WI38 (cell line): Measurements from ENCODE around the gene CLSTN2.

Experiments used
- H3K4me3 ChIP-seq: 2 replicates; pipeline ENCODE4 v1.5.1; 2011; ENCODE audit warnings: low read depth, mild to moderate bottlenecking, control low read depth, low read length
- TF ChIP-seq, protein P1 (sequence below): IDR thresholded peaks from 2 replicates; pipeline ENCODE4 v1.5.1; 2012; ENCODE audit warnings: low read depth, mild to moderate bottlenecking, control low read depth, low read length

CLSTN2 gene

DNA sequence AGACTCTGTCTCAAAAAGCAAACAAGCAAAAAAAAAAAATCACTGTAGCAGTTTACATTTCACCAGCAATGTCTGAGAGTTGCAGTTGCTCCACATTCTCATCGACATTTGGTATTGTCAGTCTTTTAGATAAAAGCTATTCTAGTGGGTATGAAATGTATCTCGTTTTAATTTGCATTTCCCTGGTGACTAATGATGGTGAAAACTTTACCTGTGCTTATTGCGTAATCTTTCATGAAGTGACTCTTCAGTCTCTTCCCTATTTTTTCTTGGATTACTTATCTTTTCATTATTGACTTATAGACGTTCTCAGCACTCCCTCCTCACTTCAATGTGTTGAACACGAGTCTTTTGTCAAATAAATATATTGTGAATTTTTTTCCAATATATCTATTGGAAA lies 37.2 kb upstream of the CLSTN2 start:
- H3K4me3 ChIP-seq = no peak overlapping the region
- TF ChIP-seq, protein P1, sequence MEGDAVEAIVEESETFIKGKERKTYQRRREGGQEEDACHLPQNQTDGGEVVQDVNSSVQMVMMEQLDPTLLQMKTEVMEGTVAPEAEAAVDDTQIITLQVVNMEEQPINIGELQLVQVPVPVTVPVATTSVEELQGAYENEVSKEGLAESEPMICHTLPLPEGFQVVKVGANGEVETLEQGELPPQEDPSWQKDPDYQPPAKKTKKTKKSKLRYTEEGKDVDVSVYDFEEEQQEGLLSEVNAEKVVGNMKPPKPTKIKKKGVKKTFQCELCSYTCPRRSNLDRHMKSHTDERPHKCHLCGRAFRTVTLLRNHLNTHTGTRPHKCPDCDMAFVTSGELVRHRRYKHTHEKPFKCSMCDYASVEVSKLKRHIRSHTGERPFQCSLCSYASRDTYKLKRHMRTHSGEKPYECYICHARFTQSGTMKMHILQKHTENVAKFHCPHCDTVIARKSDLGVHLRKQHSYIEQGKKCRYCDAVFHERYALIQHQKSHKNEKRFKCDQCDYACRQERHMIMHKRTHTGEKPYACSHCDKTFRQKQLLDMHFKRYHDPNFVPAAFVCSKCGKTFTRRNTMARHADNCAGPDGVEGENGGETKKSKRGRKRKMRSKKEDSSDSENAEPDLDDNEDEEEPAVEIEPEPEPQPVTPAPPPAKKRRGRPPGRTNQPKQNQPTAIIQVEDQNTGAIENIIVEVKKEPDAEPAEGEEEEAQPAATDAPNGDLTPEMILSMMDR = no peak

DNA sequence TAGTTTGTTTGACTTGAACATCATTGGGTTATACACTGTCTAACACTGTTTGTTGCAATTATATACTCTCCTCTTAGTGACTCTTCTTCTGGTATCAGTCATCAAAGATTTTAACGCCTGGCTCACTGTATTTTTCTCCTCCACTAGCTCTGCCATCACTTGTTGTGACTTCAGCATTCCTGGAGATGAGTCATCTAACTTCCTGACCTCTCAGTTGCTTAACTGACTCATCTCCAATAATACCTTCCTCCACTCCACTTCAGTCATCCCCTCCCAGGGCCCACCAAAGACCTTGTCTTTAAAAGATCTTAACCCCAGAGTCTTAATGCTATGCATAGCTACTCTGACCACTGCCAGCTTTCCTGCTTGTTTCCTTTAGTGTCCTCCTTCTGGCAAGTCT lies 28.6 kb upstream of the CLSTN2 start:
- H3K4me3 ChIP-seq = no peak overlapping the region
- TF ChIP-seq, protein P1 = no peak

DNA sequence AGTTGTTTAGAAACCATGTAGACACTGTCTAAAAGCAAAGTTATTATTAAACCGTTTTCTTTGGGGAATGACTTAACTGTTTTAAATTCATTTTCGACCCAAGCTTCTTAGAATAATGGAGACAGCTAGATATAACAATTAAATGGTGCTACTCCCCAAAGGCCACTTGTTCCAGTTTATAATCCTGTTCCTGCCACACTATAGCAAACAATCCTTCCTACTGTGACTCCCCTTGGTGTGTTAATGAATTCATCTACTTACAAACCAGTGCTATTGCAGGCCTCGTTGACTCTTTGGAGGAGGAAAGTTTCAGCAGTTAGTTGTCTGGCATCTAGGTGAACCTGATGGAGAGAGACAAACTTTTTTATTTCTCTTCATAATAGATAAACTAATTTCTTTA lies 25.2 kb upstream of the CLSTN2 start:
- TF ChIP-seq, protein P1 = no peak
- no peak overlapping the region for H3K4me3 ChIP-seq

DNA sequence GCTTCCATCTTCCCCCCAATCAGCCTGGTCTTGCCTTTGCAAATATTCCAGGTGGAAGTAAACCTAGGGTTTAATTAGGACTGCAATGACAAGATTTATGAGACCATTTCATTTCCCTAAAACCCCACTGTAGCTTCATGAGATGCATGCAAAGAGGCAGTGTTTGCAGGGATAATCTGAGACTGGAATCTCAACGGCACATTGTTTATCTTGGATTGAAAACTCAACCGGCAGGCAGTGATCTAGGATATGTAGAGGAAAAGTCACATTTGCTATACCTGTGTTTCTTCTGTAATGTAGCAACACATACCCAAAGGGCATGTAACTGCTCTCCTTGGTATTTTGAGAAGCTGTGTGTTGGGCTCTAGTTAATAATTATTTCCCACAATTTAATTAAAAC lies 18.7 kb upstream of the CLSTN2 start:
- TF ChIP-seq, protein P1 = no peak
- H3K4me3 ChIP-seq = no peak overlapping the region

DNA sequence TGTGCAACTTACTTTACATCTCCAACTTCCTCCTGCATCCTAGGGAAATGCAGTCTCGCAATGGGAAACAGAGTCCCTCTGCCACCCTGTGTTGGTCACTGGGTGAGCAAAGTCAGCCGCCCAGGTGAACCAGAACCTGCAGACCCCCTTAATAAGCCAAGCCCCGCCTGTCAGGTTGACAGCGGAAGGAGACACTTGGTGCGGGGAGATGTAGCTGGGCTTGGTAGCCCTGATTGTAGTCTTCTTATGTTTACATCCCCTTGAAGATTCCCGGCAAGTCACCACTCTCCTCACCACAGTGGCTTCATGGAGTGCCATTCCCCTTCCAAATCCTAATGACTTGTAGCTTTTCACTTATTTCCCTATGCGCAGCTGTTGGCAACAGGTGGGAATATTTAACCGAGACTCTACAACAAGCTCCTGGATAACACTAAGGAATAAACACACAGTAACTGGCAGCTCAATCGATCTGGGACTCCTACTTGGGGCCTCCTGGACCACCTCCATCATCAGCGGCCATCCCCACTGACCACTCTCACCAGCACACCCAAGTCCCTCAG lies 17.7 kb upstream of the CLSTN2 start:
- TF ChIP-seq, protein P1 = no peak
- no peak overlapping the region for H3K4me3 ChIP-seq

DNA sequence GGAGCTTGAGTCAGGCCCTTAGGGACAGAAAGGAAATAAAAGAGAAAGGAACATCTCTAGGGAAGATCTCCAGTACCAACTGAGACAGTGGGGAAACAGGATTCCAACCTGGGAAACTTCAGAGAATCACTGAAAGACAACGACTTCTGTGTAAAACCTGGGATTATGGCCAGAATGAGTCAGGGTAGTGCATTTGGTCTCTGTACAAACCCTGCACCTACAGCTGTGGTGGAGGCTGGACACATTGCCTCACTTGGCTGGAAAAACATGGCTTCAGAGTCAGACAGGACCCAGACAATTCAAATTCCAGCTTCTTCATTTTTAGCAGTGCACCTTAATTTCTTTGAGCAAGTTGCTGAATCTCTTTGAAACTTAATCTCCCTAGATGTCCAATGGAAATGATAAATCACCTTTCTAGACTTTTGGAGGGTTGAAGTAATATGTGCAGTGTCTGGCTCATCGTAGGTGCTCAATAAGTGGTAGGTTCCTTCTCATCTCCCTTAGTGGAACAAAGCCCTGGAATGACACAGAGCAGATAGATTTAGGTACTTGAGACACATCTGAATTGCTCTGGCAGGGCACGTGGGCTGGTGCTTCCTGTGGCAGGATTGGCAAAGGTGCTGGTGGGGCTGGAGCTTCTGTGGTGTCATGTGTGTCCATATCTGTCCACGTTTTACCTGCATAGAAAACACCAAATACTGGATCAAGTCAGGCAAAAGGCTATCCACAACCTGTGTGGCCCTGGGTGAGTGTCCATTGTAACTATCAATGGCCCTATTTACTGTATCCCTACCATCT lies 6.1 kb upstream of the CLSTN2 start:
- H3K4me3 ChIP-seq = no peak overlapping the region
- TF ChIP-seq, protein P1 = no peak

DNA sequence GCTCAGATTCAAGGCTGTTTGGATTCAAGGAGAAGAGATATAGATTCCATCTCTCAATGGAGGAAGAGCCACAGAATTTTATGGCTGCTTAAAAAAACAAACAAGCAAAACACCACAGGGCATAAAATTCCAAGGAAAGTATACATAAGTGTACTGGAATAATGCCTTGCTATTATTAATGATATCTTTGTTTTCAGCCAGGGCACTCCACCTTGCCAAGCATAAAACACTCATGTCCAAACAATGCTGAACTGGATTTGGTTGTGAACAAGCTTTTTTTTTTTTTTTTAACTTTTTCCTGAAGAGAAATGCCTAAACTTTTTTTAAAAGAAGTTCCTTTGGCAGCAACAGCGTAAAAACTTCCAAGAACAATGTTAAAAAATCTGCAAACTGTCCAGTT lies 4.8 kb upstream of the CLSTN2 start:
- TF ChIP-seq, protein P1 = no peak
- H3K4me3 ChIP-seq = no peak overlapping the region
